ENCODE measurements around the gene MAD1L1.

DNA sequence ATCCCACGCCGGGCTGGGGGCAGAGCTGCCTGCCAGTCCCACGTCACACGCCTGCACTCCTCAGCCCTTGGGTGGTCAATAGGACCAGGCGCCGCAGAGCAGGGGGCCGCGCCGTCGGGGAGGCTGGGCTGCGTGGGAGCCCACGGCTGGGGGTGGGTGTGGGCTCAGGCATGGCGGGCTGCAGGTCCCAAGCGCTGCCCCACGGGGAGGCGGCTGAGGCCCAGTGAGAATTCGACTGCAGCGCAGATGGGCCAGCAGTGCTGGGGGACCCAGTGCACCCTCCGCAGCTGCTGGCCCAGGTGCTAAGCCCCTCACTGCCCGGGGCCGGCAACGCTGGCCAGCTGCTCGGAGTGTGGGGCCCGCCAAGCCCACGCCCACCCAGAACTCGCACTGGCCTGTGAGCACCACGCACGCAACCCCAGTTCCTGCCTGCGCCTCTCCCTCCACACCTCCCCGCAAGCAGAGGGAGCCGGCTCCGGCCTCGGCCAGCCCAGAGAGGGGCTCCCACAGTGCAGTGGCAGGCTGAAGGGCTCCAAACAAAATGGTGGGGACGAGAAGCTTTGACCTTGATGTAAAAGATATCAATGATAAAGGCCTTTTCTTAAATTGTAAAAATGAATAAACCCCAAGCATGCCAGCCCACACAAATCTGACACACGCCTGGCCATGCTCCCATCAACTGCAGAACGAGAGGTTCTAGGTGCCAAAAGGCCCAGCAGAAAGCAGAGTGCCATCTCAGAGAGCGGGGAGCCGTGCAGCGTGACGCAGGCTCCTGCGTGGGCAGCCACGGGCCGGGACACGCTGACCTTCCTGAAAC lies 255.5 kb downstream of the MAD1L1 start:
- TF ChIP-seq POLR2A (IDR thresholded peaks at IDR 0.05) (no peak), EP300 (IDR thresholded peaks at IDR 0.05) (no peak)
- TF ChIP-seq, protein P1, sequence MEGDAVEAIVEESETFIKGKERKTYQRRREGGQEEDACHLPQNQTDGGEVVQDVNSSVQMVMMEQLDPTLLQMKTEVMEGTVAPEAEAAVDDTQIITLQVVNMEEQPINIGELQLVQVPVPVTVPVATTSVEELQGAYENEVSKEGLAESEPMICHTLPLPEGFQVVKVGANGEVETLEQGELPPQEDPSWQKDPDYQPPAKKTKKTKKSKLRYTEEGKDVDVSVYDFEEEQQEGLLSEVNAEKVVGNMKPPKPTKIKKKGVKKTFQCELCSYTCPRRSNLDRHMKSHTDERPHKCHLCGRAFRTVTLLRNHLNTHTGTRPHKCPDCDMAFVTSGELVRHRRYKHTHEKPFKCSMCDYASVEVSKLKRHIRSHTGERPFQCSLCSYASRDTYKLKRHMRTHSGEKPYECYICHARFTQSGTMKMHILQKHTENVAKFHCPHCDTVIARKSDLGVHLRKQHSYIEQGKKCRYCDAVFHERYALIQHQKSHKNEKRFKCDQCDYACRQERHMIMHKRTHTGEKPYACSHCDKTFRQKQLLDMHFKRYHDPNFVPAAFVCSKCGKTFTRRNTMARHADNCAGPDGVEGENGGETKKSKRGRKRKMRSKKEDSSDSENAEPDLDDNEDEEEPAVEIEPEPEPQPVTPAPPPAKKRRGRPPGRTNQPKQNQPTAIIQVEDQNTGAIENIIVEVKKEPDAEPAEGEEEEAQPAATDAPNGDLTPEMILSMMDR (IDR thresholded peaks at IDR 0.05): no peak
